CMK (cell line): ENCODE data around the gene DPH7.
"Not testable (repeated sequence)": the region's sequence is repeated elsewhere in the genome, so short reads cannot be mapped to it uniquely, and the experiment has no call there.

Experiments used
- DNase-seq: peaks from one replicate; pipeline ENCODE4 v3.0.0-alpha.2; 2010; ENCODE audit warnings: low read depth

DPH7 gene

DNA sequence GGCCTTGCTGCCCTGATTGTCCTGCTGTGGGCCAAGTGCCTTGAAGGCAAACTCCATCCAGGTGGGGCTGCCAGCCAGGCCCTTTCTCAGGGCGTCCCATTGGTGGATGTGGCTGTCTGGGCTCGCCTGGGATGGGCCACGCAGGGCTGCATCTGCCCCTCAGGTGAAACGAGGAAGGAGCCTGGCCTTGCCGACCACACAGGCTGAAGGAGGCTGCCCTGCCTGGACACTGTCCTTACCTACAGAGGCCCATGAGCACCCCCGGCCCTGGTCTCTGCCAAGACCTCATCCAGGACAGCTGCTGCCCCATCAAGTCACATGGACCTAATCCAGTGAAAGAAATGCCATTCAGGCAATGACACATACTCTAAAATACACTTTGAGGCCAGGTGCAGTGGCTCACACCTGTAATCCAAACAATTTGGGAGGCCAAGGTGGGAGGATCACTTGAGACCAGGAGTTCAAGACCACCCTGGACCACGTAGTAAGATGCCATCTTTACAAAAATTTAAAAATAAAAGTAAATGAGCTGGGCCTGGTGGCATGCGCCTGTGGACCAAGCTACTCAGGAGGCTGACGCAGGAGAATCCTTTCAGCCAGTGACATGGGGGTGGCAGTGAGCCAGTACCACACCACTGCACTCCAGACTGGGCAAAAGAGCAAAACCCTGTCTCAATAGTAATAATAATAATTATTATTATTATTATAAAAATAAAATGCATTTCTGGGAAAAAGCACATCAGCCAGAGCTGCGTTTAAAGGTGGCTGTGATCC lies 62.4 kb downstream of the DPH7 start:
- no peak for DNase-seq

DNA sequence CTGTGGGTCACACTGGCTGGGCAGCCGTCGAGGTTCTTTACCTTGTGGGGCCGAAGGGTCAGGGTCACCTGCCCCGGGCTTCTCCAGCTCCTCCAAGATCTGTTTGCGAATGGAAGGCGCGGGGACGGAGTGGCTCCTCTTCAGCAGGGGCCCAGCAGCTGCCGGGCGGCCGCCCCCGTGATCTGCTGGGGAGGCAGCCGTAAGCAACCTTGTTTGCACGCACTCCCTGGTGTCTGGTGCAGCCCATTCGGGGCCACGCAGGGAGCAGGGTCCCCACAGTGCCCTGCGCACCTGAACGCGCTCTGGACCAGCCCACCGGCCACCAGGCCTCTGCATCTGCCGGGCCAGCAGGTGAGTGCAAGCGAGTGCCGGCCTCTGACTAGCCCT lies 63.4 kb downstream of the DPH7 start:
- no peak for DNase-seq

DNA sequence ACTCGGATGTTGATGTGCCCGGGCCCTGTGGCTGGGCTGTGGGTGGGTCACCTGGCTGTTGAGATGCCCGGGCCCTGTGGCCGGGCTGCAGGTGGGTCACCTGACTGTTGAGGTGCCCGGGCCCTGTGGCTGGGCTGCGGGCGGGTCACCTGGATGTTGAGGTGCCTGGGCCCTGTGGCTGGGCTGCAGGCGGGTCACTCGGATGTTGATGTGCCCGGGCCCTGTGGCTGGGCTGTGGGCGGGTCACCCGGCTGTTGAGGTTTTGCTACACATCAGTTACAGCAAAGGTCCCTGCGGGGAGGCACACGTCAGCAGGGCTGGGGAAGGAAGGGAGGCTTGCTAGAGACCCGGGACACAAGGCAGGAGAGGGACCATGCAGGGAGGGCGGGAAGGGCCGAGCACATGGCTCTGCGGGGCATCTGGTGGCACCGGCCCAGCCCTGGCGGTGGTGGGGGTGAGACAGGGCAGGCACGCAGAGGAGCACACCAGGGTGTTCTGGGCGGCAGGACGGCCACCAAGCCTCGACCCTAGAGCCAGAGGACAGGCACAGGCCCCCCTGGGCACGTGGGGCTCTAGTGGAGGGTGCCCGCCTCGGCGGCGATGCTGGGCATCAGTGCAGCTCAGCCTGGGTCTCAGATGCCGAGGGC lies 63.9 kb downstream of the DPH7 start:
- DNase-seq: no peak

DNA sequence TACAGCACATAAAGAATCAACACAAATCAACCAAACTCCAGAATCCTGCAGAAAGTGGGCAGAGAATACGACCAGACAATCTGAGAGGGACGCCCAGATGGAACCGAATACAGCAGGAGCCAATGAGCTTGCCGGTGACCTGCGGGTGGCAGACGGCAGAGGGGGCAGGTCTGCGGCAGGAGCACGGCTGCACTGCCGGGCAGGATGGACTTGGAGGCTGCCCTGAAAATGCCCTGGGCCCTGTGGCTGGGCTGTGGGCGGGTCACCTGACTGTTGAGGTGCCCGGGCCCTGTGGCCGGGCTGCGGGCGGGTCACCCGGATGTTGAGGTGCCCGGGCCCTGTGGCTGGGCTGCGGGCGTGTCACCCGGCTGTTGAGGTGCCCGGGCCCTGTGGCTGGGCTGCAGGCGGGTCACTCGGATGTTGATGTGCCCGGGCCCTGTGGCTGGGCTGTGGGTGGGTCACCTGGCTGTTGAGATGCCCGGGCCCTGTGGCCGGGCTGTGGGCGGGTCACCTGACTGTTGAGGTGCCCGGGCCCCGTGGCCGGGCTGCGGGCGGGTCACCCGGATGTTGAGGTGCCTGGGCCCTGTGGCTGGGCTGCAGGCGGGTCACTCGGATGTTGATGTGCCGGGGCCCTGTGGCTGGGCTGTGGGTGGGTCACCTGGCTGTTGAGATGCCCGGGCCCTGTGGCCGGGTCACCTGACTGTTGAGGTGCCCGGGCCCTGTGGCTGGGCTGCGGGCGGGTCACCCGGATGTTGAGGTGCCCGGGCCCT lies 64.7 kb downstream of the DPH7 start:
- DNase-seq: not testable (repeated sequence)

DNA sequence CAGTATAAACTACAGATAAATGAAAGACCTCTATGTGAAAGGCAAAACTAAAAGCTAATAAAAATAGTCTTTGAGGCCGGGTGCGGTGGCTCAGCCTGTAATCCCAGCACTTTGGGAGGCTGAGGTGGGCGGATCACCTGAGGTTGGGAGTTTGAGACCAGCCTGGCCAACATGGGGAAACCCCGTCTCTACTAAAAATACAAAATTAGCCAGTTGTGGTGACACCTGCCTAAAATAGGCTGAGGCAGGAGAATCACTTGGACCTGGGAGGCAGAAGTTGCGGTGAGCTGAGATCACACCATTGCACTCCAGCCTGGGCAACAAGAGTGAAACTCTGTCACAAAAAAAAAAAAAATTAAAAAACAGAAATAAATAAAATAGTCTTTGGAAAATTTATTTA lies 65.6 kb downstream of the DPH7 start:
- not testable (repeated sequence) for DNase-seq

DNA sequence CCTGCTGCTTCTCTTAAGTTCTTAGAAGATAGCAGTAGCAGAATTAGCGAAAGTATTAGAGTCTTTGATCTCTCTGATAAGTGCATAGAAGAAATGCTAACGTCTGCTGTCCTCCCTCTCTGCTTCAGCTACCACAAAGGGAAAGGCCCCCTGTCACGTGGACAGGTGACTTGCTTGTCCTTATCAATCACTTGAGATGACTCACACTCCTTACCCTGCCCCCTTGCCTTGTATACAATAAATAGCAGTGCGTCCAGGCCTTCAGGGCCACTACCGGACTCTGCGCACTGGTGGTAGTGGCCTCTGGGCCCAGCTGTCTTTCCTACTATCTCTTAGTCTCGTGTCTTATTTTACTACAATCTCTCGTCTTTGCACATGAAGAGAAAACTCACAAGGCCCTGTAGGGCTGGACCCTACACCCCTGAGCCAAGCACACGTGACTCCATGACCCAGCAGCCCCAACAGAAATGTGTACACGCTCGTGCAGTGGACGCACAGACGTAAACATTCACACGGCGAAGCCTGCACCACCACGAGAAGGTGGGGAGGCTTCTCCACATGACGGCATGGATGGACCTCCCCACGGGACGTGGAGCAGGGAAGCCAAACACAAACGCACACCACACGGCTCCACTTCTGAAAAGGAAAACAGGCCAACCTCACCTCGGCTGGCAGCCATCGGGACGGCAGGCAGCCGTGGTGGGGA lies 66.8 kb downstream of the DPH7 start:
- no peak for DNase-seq

DNA sequence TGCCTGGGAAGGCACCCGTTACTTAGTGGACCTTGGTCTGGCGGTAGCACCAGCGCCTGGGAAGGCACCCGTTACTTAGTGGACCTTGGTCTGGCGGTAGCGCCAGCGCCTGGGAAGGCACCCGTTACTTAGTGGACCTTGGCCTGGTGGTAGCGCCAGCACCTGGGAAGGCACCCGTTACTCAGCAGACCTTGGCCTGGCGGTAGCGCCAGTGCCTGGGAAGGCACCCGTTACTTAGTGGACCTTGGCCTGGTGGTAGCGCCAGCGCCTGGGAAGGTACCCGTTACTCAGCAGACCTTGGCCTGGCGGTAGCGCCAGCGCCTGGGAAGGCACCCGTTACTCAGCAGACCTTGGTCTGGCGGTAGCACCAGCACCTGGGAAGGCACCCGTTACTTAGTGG lies 67.6 kb downstream of the DPH7 start:
- not testable (repeated sequence) for DNase-seq

DNA sequence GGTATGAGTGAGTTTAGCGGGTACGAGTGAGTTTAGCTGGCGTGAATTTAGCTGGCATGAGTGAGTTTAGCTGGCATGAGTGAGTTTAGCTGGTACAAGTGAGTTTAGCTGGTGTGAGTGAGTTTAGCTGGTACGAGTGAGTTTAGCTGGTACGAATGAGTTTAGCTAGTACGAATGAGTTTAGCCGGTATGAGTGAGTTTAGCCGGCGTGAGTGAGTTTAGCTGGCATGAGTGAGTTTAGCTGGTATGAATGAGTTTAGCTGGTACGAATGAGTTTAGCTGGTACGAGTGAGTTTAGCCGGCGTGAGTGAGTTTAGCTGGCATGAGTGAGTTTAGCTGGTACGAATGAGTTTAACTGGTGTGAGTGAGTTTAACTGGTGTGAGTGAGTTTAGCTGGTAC lies 69.5 kb downstream of the DPH7 start:
- DNase-seq: no peak

DNA sequence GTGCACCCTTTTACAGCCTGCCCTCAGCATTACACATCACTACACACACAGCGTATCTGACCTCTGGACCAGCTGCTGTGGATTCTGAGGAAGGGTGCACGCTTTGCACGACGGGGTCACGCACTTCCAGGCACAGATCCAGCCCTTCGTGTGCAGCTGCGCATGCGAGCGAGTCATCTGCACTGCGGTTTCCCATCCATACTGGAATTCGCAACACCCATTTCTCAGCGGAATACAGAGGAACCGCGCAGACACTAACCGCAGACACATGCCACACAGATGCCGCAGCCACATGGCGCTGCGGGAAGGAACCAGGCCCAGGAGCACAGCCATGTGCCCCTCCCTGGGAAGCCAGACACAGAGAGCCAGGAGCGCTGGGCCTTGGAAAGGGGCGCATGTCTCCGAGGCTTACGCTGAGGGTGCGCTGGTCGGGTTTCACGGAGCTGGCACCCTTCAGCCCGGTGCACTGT lies 72.0 kb downstream of the DPH7 start:
- no peak for DNase-seq

DNA sequence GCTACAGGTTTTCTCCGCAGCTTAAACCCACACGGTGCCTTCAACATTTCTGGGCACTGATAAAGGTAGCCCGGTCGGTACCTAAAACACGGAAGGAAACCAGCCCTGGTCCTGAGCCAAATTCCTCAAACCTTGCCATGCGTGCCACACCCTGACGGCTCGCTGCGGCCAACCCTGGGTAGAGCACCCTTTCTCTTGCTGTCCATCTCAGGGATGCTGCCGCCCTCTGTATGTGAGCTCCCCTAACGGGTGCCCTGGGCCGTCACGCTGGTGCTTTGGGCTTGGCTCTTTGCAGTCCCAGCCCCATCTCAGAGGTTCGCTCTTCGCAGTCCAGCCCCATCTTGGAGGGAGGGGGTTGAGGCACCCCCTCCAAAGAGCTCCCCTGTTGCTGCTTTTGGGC lies 72.5 kb downstream of the DPH7 start:
- DNase-seq: no peak

DNA sequence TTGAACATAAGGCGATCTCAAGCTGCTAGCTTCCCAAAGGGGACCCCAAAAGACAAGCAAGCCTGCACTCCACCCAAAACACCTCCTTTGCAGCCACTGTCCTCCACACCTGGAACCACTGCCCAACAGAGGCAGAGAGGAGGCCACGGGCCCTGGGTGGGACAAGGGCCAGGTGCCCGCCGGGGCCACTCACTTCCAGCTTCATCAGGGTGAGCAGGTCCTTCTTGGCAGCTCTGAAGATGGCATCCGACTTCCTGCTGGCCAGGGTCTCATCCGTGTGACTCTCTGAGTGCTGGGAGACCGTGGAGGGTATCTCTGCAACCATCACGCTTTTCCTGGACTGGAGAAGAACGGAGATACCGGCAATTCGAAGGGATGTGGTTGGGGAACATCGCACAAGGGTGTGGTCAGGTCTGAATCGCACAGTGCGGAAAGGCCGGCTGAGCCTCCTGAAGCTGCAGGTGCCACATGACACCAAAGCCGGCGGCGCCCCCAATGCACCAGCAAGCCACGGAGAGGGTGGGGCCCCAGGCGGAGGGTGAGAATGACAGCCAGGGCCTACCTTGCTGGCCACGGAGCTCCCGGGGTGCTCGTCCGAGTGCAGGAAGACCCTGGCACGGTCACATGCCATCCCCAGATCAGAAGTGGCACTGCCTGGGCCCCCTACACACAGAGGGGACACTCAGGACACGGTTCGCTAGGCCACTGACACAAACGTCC lies 73.1 kb downstream of the DPH7 start:
- no peak for DNase-seq
